WTC11 (cell line): ENCODE data around the gene TWIST2.

ENCODE experiments used
- CTCF ChIP-seq: fragments of 200-600 bp; IDR thresholded peaks from 2 replicates; pipeline ENCODE4 v1.8.0; 2022; ENCODE audit warnings: antibody characterized with exemption
- FOXK1 ChIP-seq: sonication (generic); formaldehyde crosslinking; IDR thresholded peaks from 2 replicates; pipeline ENCODE4 v1.8.0; 2022; ENCODE audit warnings: mild to moderate bottlenecking, moderate library complexity, missing genetic modification reagents
- ZBTB21 ChIP-seq: sonication (generic); formaldehyde crosslinking; IDR thresholded peaks from 2 replicates; pipeline ENCODE4 v1.8.1; 2023; ENCODE audit warnings: mild to moderate bottlenecking, missing genetic modification reagents, borderline replicate concordance
- ZNF232 ChIP-seq: sonication (generic); formaldehyde crosslinking; IDR thresholded peaks from 2 replicates; pipeline ENCODE4 v1.8.0; 2022; ENCODE audit warnings: mild to moderate bottlenecking, missing genetic modification reagents
- ZNF317 ChIP-seq: sonication (generic); formaldehyde crosslinking; IDR thresholded peaks from 2 replicates; pipeline ENCODE4 v1.8.1; 2023; ENCODE audit warnings: low read depth, mild to moderate bottlenecking, moderate library complexity, missing genetic modification reagents, borderline replicate concordance
- TF ChIP-seq, protein P1 (sequence below): sonication (generic); formaldehyde crosslinking; IDR thresholded peaks from 2 replicates; pipeline ENCODE4 v1.8.0; 2022; ENCODE audit warnings: missing genetic modification reagents
- TF ChIP-seq, protein P2 (sequence below): sonication (generic); formaldehyde crosslinking; IDR thresholded peaks from 2 replicates; pipeline ENCODE4 v1.8.1; 2022; ENCODE audit warnings: mild to moderate bottlenecking, moderate library complexity, missing genetic modification reagents

GRCh38 chr2:238811759-238812158, 36.1 kb upstream of the TWIST2 start:
- TF ChIP-seq CTCF = no peak
- no peak for TF ChIP-seq ZNF232 (CRISPR knock-in tag)
- TF ChIP-seq ZNF317 = no peak
- TF ChIP-seq FOXK1 (CRISPR knock-in tag) = no peak
- TF ChIP-seq, protein P1, sequence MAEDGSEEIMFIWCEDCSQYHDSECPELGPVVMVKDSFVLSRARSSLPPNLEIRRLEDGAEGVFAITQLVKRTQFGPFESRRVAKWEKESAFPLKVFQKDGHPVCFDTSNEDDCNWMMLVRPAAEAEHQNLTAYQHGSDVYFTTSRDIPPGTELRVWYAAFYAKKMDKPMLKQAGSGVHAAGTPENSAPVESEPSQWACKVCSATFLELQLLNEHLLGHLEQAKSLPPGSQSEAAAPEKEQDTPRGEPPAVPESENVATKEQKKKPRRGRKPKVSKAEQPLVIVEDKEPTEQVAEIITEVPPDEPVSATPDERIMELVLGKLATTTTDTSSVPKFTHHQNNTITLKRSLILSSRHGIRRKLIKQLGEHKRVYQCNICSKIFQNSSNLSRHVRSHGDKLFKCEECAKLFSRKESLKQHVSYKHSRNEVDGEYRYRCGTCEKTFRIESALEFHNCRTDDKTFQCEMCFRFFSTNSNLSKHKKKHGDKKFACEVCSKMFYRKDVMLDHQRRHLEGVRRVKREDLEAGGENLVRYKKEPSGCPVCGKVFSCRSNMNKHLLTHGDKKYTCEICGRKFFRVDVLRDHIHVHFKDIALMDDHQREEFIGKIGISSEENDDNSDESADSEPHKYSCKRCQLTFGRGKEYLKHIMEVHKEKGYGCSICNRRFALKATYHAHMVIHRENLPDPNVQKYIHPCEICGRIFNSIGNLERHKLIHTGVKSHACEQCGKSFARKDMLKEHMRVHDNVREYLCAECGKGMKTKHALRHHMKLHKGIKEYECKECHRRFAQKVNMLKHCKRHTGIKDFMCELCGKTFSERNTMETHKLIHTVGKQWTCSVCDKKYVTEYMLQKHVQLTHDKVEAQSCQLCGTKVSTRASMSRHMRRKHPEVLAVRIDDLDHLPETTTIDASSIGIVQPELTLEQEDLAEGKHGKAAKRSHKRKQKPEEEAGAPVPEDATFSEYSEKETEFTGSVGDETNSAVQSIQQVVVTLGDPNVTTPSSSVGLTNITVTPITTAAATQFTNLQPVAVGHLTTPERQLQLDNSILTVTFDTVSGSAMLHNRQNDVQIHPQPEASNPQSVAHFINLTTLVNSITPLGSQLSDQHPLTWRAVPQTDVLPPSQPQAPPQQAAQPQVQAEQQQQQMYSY (CRISPR knock-in tag) = no peak
- no peak for TF ChIP-seq ZBTB21 (CRISPR knock-in tag)
- TF ChIP-seq, protein P2, sequence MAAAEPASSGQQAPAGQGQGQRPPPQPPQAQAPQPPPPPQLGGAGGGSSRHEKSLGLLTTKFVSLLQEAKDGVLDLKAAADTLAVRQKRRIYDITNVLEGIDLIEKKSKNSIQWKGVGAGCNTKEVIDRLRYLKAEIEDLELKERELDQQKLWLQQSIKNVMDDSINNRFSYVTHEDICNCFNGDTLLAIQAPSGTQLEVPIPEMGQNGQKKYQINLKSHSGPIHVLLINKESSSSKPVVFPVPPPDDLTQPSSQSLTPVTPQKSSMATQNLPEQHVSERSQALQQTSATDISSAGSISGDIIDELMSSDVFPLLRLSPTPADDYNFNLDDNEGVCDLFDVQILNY = no peak
